Esophagus squamous epithelium (tissue), 5 donors: Measurements from ENCODE around the gene PTPRG. TPM values are rescaled to one million over a fixed set of nuclear protein-coding genes. Genes with fewer than 3 reads are reported as not detected.

ENCODE experiments used
- DNase-seq: peaks from one replicate; lab custom pipeline; 2025; lab: John Stamatoyannopoulos, UW
- H3K27ac ChIP-seq, 4 donors: fragments of 200-600 bp; sonication (generic); one replicate each; pipeline ENCODE4 v1.5.1; 2016 to 2019; ENCODE audit warnings: mild to moderate bottlenecking in 1 of 4
- H3K27me3 ChIP-seq, 4 donors: fragments of 200-600 bp; sonication (generic); 1 replicate in 3 of 4; 2 replicates in 1 of 4; pipeline versions ENCODE4 v1.5.1 to v1.6.0; 2017 to 2021; ENCODE audit warnings: antibody characterized with exemption in 1 of 4
- H3K36me3 ChIP-seq, 3 donors: fragments of 200-600 bp; sonication (generic); one replicate each; pipeline ENCODE4 v1.5.1; 2016 to 2019
- H3K4me1 ChIP-seq, 3 donors: fragments of 200-600 bp; sonication (generic); one replicate each; pipeline ENCODE4 v1.5.1; 2017 to 2019
- H3K4me3 ChIP-seq, 4 donors: fragments of 200-600 bp; sonication (generic); 1 replicate in 3 of 4; 2 replicates in 1 of 4; pipeline ENCODE4 v1.5.1; 2016 to 2019; ENCODE audit warnings: mild to moderate bottlenecking in 2 of 4, moderate library complexity in 1 of 4
- H3K9me3 ChIP-seq, 3 donors: fragments of 200-600 bp; sonication (generic); one replicate each; pipeline ENCODE4 v1.5.1; 2016 to 2019
- CTCF ChIP-seq, 6 experiments: fragments of 450-650 bp in 4 of 6; fragments of 200-600 bp in 2 of 6; sonication (generic) in 2 of 6; IDR thresholded peaks; one replicate each; pipeline ENCODE4 v1.5.1; 2016 to 2019; ENCODE audit warnings: antibody characterized with exemption in 6 of 6, mild to moderate bottlenecking in 4 of 6, moderate library complexity in 4 of 6
- POLR2A ChIP-seq, 4 donors: fragments of 450-650 bp; IDR thresholded peaks; one replicate each; pipeline ENCODE4 v1.6.1; 2017; ENCODE audit warnings: antibody characterized with exemption in 4 of 4, mild to moderate bottlenecking in 4 of 4, moderate library complexity in 3 of 4
- WGBS, 2 donors: methylation state at CpG; one replicate each; pipeline ENCODE4 v1.1.5; 2018; 5-methylcytosine and 5-hydroxymethylcytosine counted together
- intact Hi-C: fragments of 100-400 bp; cut with DNase I; formaldehyde crosslinking; loops from one replicate; pipeline ENCODE4 v1.15.0; 2022
- total RNA-seq, 4 donors: library from RNA; depleted of rRNA; stranded (reverse); fragments of >200 nt; gene quantifications; one replicate each; pipeline ENCODE4 v1.1.0, GENCODE V29; 2016
- donor health status: DM: yes; HTN: yes; CAD: no.

The PTPRG gene
- total RNA-seq, 4 donors from 2014 or later, result 3.7 to 42.2 (median 15.2) TPM

GRCh38 chr3:61638741-61639140 is 77.4 kb downstream of the PTPRG start:
- WGBS, 2 donors, result 78 to 90% methylated on average over 1 of the region's 1 CpG

GRCh38 chr3:61639991-61640390 is 78.6 kb downstream of the PTPRG start:
- TF ChIP-seq CTCF (IDR thresholded peaks at IDR 0.05), result no peak
- TF ChIP-seq POLR2A (IDR thresholded peaks at IDR 0.05), result no peak
- DNase-seq, result no peak
- intact Hi-C loops, result no loop called here
- 89% methylated on average over 2 of the region's 2 CpGs for WGBS, 2 donors
- Histone ChIP-seq H3K27me3 (no peaks in the 10 kb centered on the region), H3K4me3 (no peak overlapping the region), H3K27ac (no peak overlapping the region), H3K4me1 (peaks cover 0 to 10% (median 0%) of the 10 kb centered on the region in 3 donors), H3K36me3 (no peaks in the 10 kb centered on the region), H3K9me3 (no peaks in the 10 kb centered on the region)

More at GRCh38 chr3:61638741-61639140, 77.4 kb downstream of the PTPRG start:
- peaks cover 0 to 10% (median 0%) of the 10 kb centered on the region in 3 donors for H3K4me1 ChIP-seq
- H3K27me3 ChIP-seq, result no peaks in the 10 kb centered on the region
- intact Hi-C loops, result no loop called here
- no peak for DNase-seq
- no peak overlapping the region for H3K4me3 ChIP-seq
- H3K27ac ChIP-seq, result no peak overlapping the region
- H3K36me3 ChIP-seq, result no peaks in the 10 kb centered on the region
- no peak for TF ChIP-seq POLR2A (IDR thresholded peaks at IDR 0.05)
- no peak for TF ChIP-seq CTCF (IDR thresholded peaks at IDR 0.05)
- H3K9me3 ChIP-seq, result no peaks in the 10 kb centered on the region

- no peak for DNase-seq
- Histone ChIP-seq H3K27me3 (no peaks in the 10 kb centered on the region), H3K4me3 (no peak overlapping the region), H3K27ac (no peak overlapping the region), H3K36me3 (no peaks in the 10 kb centered on the region), H3K4me1 (no peaks in the 10 kb centered on the region), H3K9me3 (peaks cover 0 to 4% (median 3%) of the 10 kb centered on the region in 3 donors)
- intact Hi-C loops, result no loop called here
- 89 to 100% methylated on average over 1 to 2 of the region's 2 CpGs for WGBS, 2 donors
- TF ChIP-seq CTCF (IDR thresholded peaks at IDR 0.05) (no peak), POLR2A (IDR thresholded peaks at IDR 0.05) (no peak)
Observed at GRCh38 chr3:61645148-61645547, 83.8 kb downstream of the PTPRG start.

- Histone ChIP-seq H3K27ac (no peak overlapping the region), H3K27me3 (no peaks in the 10 kb centered on the region), H3K36me3 (no peaks in the 10 kb centered on the region), H3K9me3 (peaks cover 0 to 4% (median 3%) of the 10 kb centered on the region in 3 donors), H3K4me3 (no peak overlapping the region), H3K4me1 (no peaks in the 10 kb centered on the region)
- 90 to 100% methylated on average over 1 of the region's 1 CpG for WGBS, 2 donors
- DNase-seq, result no peak
- no peak for TF ChIP-seq POLR2A (IDR thresholded peaks at IDR 0.05)
- TF ChIP-seq CTCF (IDR thresholded peaks at IDR 0.05), result no peak
- intact Hi-C loops, result no loop called here
Observed at GRCh38 chr3:61646360-61646759, 85.0 kb downstream of the PTPRG start.

- DNase-seq, result no peak
- H3K4me3 ChIP-seq, result no peak overlapping the region
- H3K27me3 ChIP-seq, result no peaks in the 10 kb centered on the region
- H3K9me3 ChIP-seq, result peaks cover 0 to 4% (median 3%) of the 10 kb centered on the region in 3 donors
- WGBS, 2 donors, result 53 to 60% methylated on average over 7 of the region's 7 CpGs
- intact Hi-C loops, result no loop called here
- H3K36me3 ChIP-seq, result no peaks in the 10 kb centered on the region
- H3K4me1 ChIP-seq, result no peaks in the 10 kb centered on the region
- TF ChIP-seq CTCF (IDR thresholded peaks at IDR 0.05), result no peak
- TF ChIP-seq POLR2A (IDR thresholded peaks at IDR 0.05), result no peak
- no peak overlapping the region for H3K27ac ChIP-seq
Observed at GRCh38 chr3:61646851-61647525, 85.6 kb downstream of the PTPRG start.
